B cell (primary cell): ENCODE results near the gene TPSAB1. TPM values are rescaled to one million over a fixed set of nuclear protein-coding genes. Genes with fewer than 3 reads are reported as not detected.

ENCODE experiments used
- ATAC-seq: fragments of 200-7000 bp; cut with Tn5 transposase; one replicate; pipeline ENCODE4 v1.10.0; 2021; ENCODE audit warnings: low read depth, mild to moderate bottlenecking, moderate number of reproducible peaks, moderate library complexity
- CTCF ChIA-PET: fragments of 350-600 bp; sonication (Branson Sonifier 250); formaldehyde crosslinking; loops from one replicate; lab custom pipeline; 2021; ENCODE audit warnings: antibody characterized with exemption, inconsistent platforms; lab: Charles Lee
- POLR2A ChIA-PET: fragments of 350-600 bp; sonication (Branson Sonifier 250); formaldehyde crosslinking; loops from one replicate; lab custom pipeline; 2021; ENCODE audit warnings: antibody characterized with exemption; lab: Charles Lee
- DNase-seq: peaks from one replicate; pipeline ENCODE4 v3.0.0; 2013
- H2AFZ ChIP-seq: 2 replicates; pipeline ENCODE4 v1.6.1; 2012; ENCODE audit warnings: mild to moderate bottlenecking, low read depth, low read length; ENCODE audit not compliant: insufficient read depth, poor library complexity, severe bottlenecking
- H3K27ac ChIP-seq, 2 donors: 1 replicate in 1 of 2; 2 replicates in 1 of 2; pipeline ENCODE4 v1.5.1; 2012 to 2013; ENCODE audit warnings: low read length in 2 of 2, mild to moderate bottlenecking in 2 of 2, moderate library complexity in 1 of 2
- H3K27me3 ChIP-seq, 4 experiments: fragments of 200-600 bp in 1 of 4; sonication (generic) in 1 of 4; replicated peaks in 1 of 4; 1 replicate in 2 of 4; 2 replicates in 2 of 4; pipeline versions ENCODE4 v1.6.1 to v1.7.0; 2013 to 2016; ENCODE audit warnings: low read length in 3 of 4, mild to moderate bottlenecking in 2 of 4, mixed read lengths in 1 of 4, moderate library complexity in 1 of 4; ENCODE audit not compliant: insufficient read depth in 4 of 4, control insufficient read depth in 3 of 4; ENCODE audit errors: control extremely low read depth in 1 of 4
- H3K36me3 ChIP-seq, 2 experiments: replicated peaks in 1 of 2; 1 replicate in 1 of 2; 2 replicates in 1 of 2; pipeline versions ENCODE4 v1.6.1 to v1.7.1; 2013; ENCODE audit warnings: low read length in 1 of 2; ENCODE audit not compliant: insufficient read depth in 2 of 2, control insufficient read depth in 1 of 2; ENCODE audit errors: control extremely low read depth in 1 of 2, extremely low read depth in 1 of 2
- H3K4me1 ChIP-seq, 2 donors: fragments of 200-600 bp in 1 of 2; sonication (generic) in 1 of 2; 1 replicate in 1 of 2; 2 replicates in 1 of 2; pipeline versions ENCODE4 v1.5.1 to v1.6.1; 2013 to 2017; ENCODE audit warnings: low read length in 2 of 2; ENCODE audit not compliant: control insufficient read depth in 2 of 2, insufficient read depth in 2 of 2
- H3K4me2 ChIP-seq: replicated peaks from 2 replicates; pipeline ENCODE3; 2012; ENCODE audit warnings: mild to moderate bottlenecking, low read depth, low read length; ENCODE audit not compliant: poor library complexity, severe bottlenecking
- H3K4me3 ChIP-seq, 5 experiments: fragments of 200-600 bp in 1 of 5; sonication (generic) in 1 of 5; 1 replicate in 3 of 5; 2 replicates in 2 of 5; pipeline versions ENCODE4 v1.5.1 to v1.7.0; 2011 to 2016; ENCODE audit warnings: low read length in 4 of 5, mild to moderate bottlenecking in 4 of 5, low read depth in 2 of 5, control low read depth in 1 of 5, moderate library complexity in 1 of 5; ENCODE audit not compliant: insufficient read depth in 1 of 5; ENCODE audit errors: control extremely low read depth in 1 of 5, extremely low read depth in 1 of 5
- H3K79me2 ChIP-seq: fragments of 200-600 bp; sonication (generic); one replicate; pipeline ENCODE4 v1.6.0; 2016; ENCODE audit warnings: low read length; ENCODE audit not compliant: control insufficient read depth, insufficient read depth
- H3K9ac ChIP-seq: fragments of 200-600 bp; sonication (generic); 2 replicates; pipeline ENCODE4 v1.6.1; 2017; ENCODE audit warnings: mild to moderate bottlenecking, low read length, moderate library complexity
- H3K9me3 ChIP-seq, 3 donors: one replicate each; pipeline versions ENCODE4 v1.6.1 to v1.7.1; 2013; ENCODE audit warnings: low read length in 2 of 3; ENCODE audit not compliant: control insufficient read depth in 2 of 3, insufficient read depth in 1 of 3; ENCODE audit errors: control extremely low read depth in 1 of 3
- H4K20me1 ChIP-seq: 2 replicates; pipeline ENCODE4 v1.6.0; 2012; ENCODE audit warnings: mild to moderate bottlenecking, low read length; ENCODE audit not compliant: insufficient read depth, control insufficient read depth, poor library complexity, severe bottlenecking
- H3K27ac Mint-ChIP-seq: one replicate; pipeline ENCODE4 v1.8.0; 2021; ENCODE audit warnings: mixed read lengths
- H3K27me3 Mint-ChIP-seq: one replicate; pipeline ENCODE4 v1.8.0; 2021; ENCODE audit warnings: mixed read lengths
- H3K4me1 Mint-ChIP-seq: one replicate; pipeline ENCODE4 v1.8.0; 2021; ENCODE audit warnings: mixed read lengths
- H3K4me3 Mint-ChIP-seq: one replicate; pipeline ENCODE4 v1.8.0; 2021; ENCODE audit warnings: mixed read lengths
- H3K9me3 Mint-ChIP-seq: one replicate; pipeline ENCODE4 v1.8.0; 2022; ENCODE audit warnings: mixed read lengths; ENCODE audit not compliant: insufficient read depth
- CTCF ChIP-seq: fragments of 200-600 bp; IDR thresholded peaks from one replicate; pipeline ENCODE4 v1.8.0; 2022; ENCODE audit warnings: antibody characterized with exemption, mild to moderate bottlenecking
- EZH2 ChIP-seq: IDR thresholded peaks from 2 replicates; pipeline ENCODE4 v1.6.1; 2012; ENCODE audit warnings: borderline replicate concordance, low read depth, mild to moderate bottlenecking, moderate library complexity, low read length; ENCODE audit not compliant: insufficient read depth, poor library complexity, severe bottlenecking
- WGBS: methylation state at CpG from one replicate; pipeline ENCODE4 v1.1.5; 2013; ENCODE audit warnings: missing lambda C conversion rate; ENCODE audit not compliant: insufficient coverage; 5-methylcytosine and 5-hydroxymethylcytosine counted together
- intact Hi-C: fragments of 100-400 bp; cut with micrococcal nuclease; formaldehyde crosslinking; loops from one replicate; pipeline ENCODE4 v1.10.0; 2022
- polyA plus RNA-seq: library from polyadenylated mRNA; depleted of rRNA; stranded (reverse); fragments of >200 nt; gene quantifications from 2 replicates; pipeline ENCODE4 v1.2.3, GENCODE V29; 2012
- total RNA-seq, 2 donors: library from RNA; stranded (reverse); fragments of 120-200 nt in 1 of 2; gene quantifications; 1 replicate in 1 of 2; 2 replicates in 1 of 2; pipeline versions ENCODE4 v1.2.3 to v1.2.4, GENCODE V29; 2013 to 2022

Gene TPSAB1
- total and polyA plus RNA-seq, 2 donors (not counting 1 experiment from before 2014, with no cell fraction given), result not detected

- Mint-ChIP-seq H3K4me3 (no peak overlapping the region), H3K9me3 (no peaks in the 10 kb centered on the region), H3K27me3 (no peaks in the 10 kb centered on the region), H3K4me1 (no peaks in the 10 kb centered on the region), H3K27ac (no peak overlapping the region)
- ATAC-seq, result no peak
- H3K27ac ChIP-seq, result no peak overlapping the region
- WGBS, result 78% methylated on average over 10 of the region's 16 CpGs
- H3K9me3 ChIP-seq, result no peaks in the 10 kb centered on the region
- H3K36me3 ChIP-seq, result no peaks in the 10 kb centered on the region
- no peak overlapping the region for H2AFZ ChIP-seq
- ChIA-PET CTCF (no interaction called here), POLR2A (no interaction called here)
- no peak for DNase-seq
- no peaks in the 10 kb centered on the region for H3K79me2 ChIP-seq
- intact Hi-C loops, result no loop called here
- TF ChIP-seq EZH2 (no peak), CTCF (no peak)
- no peak overlapping the region for H3K4me2 ChIP-seq
- H3K27me3 ChIP-seq, result no peaks in the 10 kb centered on the region
- no peak overlapping the region for H3K9ac ChIP-seq
- H4K20me1 ChIP-seq, result no peaks in the 10 kb centered on the region
- H3K4me3 ChIP-seq, result no peak overlapping the region
- no peaks in the 10 kb centered on the region for H3K4me1 ChIP-seq
Observed at GRCh38 chr16:1206786-1207185, 33.7 kb upstream of the TPSAB1 start.

DNA sequence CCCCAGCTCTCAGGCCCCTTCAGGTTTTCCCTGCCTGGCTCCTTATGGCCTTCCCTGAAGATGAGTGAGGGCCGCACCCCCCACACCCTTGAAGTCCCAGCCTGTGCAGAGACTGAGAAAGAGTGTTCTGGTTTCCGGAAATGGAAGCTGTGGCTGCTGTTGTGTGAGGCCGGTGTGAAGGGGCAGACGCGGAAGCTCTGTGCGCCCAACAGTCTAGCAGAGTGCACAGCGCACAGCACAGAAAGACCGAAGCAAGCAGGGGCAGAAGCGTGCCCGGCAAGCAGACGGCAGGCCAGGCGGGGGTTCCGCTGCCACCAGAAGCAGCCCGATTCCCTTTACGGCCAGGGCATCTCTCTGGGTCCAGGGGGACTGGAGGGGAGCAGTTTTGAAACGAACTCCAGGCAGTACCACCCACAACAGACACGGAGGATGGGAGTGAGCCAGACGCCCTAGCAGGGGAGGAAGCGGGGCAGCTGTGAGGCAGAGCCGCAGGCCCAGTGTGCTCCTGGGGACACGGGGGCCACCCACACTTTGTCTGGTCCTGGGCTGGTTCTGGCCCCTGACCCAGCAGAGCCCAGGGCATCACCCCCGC lies 32.2 kb upstream of the TPSAB1 start:
- no peak overlapping the region for H3K27ac ChIP-seq
- DNase-seq (no peak), ATAC-seq (no peak)
- Mint-ChIP-seq H3K27me3 (no peaks in the 10 kb centered on the region), H3K4me1 (no peaks in the 10 kb centered on the region), H3K9me3 (no peaks in the 10 kb centered on the region), H3K27ac (no peak overlapping the region), H3K4me3 (no peak overlapping the region)
- WGBS, result 72% methylated on average over 21 of the region's 22 CpGs
- no peaks in the 10 kb centered on the region for H3K36me3 ChIP-seq
- no peaks in the 10 kb centered on the region for H3K27me3 ChIP-seq
- CTCF ChIA-PET, result no interaction called here
- intact Hi-C loops, result no loop called here
- no peaks in the 10 kb centered on the region for H3K4me1 ChIP-seq
- TF ChIP-seq CTCF (no peak), EZH2 (no peak)
- POLR2A ChIA-PET, result no interaction called here
- no peak overlapping the region for H3K9ac ChIP-seq
- H3K79me2 ChIP-seq, result no peaks in the 10 kb centered on the region
- H3K4me3 ChIP-seq, result no peak overlapping the region
- H3K4me2 ChIP-seq, result no peak overlapping the region
- no peaks in the 10 kb centered on the region for H3K9me3 ChIP-seq
- no peak overlapping the region for H2AFZ ChIP-seq
- no peaks in the 10 kb centered on the region for H4K20me1 ChIP-seq
